Keratinocyte (primary cell): ENCODE results near the gene PDF. TPM values are rescaled to one million over a fixed set of nuclear protein-coding genes. Genes with fewer than 3 reads are reported as not detected.

Experiments
- DNase-seq: peaks from one replicate; pipeline ENCODE4 v3.0.0-alpha.2; 2011; ENCODE audit warnings: low read depth, missing footprints, low spot score
- FAIRE-seq: peaks from 2 replicates; lab custom pipeline; 2011; peaks lifted over from hg19 to GRCh38; lab: Jason Lieb, UNC
- H2AFZ ChIP-seq: 2 replicates; pipeline ENCODE4 v1.6.0; 2012; ENCODE audit warnings: low read length, control low read depth, inconsistent platforms; ENCODE audit not compliant: control insufficient read depth
- H3K27ac ChIP-seq: 2 replicates; pipeline ENCODE4 v1.5.1; 2011; ENCODE audit warnings: low read length; ENCODE audit not compliant: control insufficient read depth, insufficient read depth
- H3K27me3 ChIP-seq: 3 replicates; pipeline ENCODE4 v1.6.0; 2011; ENCODE audit warnings: low read length; ENCODE audit not compliant: control insufficient read depth, insufficient read depth; ENCODE audit errors: extremely low read depth
- H3K36me3 ChIP-seq, 2 experiments: 2 replicates in 1 of 2; 3 replicates in 1 of 2; pipeline ENCODE4 v1.5.1; 2011; ENCODE audit warnings: low read length in 2 of 2, mild to moderate bottlenecking in 1 of 2; ENCODE audit not compliant: control insufficient read depth in 2 of 2, insufficient read depth in 2 of 2; ENCODE audit errors: extremely low read depth in 1 of 2
- H3K4me1 ChIP-seq: 3 replicates; pipeline ENCODE4 v1.5.1; 2011; ENCODE audit warnings: low read length; ENCODE audit not compliant: control insufficient read depth, insufficient read depth; ENCODE audit errors: extremely low read depth
- H3K4me2 ChIP-seq: 3 replicates; pipeline ENCODE4 v1.6.0; 2011; ENCODE audit warnings: low read depth, low read length; ENCODE audit not compliant: control insufficient read depth, insufficient read depth; ENCODE audit errors: extremely low read depth
- H3K4me3 ChIP-seq, 3 experiments: fragments of 200-600 bp in 1 of 3; sonication (generic) in 1 of 3; 2 replicates in 2 of 3; 3 replicates in 1 of 3; pipeline ENCODE4 v1.5.1; 2011 to 2016; ENCODE audit warnings: low read length in 3 of 3, mild to moderate bottlenecking in 3 of 3, control low read depth in 2 of 3, inconsistent platforms in 1 of 3, low read depth in 1 of 3, mixed read lengths in 1 of 3, mixed run types in 1 of 3, moderate library complexity in 1 of 3; ENCODE audit not compliant: control insufficient read depth in 2 of 3, insufficient read depth in 2 of 3; ENCODE audit errors: extremely low read depth in 1 of 3
- H3K79me2 ChIP-seq: 2 replicates; pipeline ENCODE4 v1.6.0; 2012; ENCODE audit warnings: low read length; ENCODE audit not compliant: control insufficient read depth, insufficient read depth
- H3K9ac ChIP-seq: 3 replicates; pipeline ENCODE4 v1.6.0; 2011; ENCODE audit warnings: low read length; ENCODE audit not compliant: control insufficient read depth, insufficient read depth; ENCODE audit errors: extremely low read depth
- H3K9me1 ChIP-seq: 3 replicates; pipeline ENCODE4 v1.6.0; 2011; ENCODE audit warnings: low read length; ENCODE audit not compliant: control insufficient read depth, insufficient read depth; ENCODE audit errors: extremely low read depth
- H3K9me3 ChIP-seq: 2 replicates; pipeline ENCODE4 v1.5.1; 2012; ENCODE audit warnings: low read depth, low read length; ENCODE audit not compliant: control insufficient read depth
- H4K20me1 ChIP-seq: 3 replicates; pipeline ENCODE4 v1.6.0; 2011; ENCODE audit warnings: low read length; ENCODE audit not compliant: control insufficient read depth, insufficient read depth; ENCODE audit errors: extremely low read depth
- CTCF ChIP-seq, 3 experiments: IDR thresholded peaks in 1 of 3; conservative IDR thresholded peaks in 1 of 3; optimal IDR thresholded peaks in 1 of 3; 2 replicates in 2 of 3; 3 replicates in 1 of 3; pipeline versions ENCODE3 to v1.5.1; 2011; ENCODE audit warnings: low read length in 3 of 3, mild to moderate bottlenecking in 3 of 3, moderate library complexity in 2 of 3, control low read depth in 1 of 3, inconsistent platforms in 1 of 3; ENCODE audit not compliant: insufficient read depth in 2 of 3; ENCODE audit errors: extremely low read depth in 1 of 3
- EZH2 ChIP-seq: IDR thresholded peaks from one replicate; pipeline ENCODE4 v1.6.1; 2012; ENCODE audit warnings: inconsistent platforms, mild to moderate bottlenecking, low read length, moderate library complexity
- dilution Hi-C: fragments of 300-500 bp; cut with MboI; formaldehyde crosslinking; loops from one replicate; pipeline ENCODE4 v1.7.0; 2020; ENCODE audit warnings: low sequenced_read_pairs; ENCODE audit not compliant: extremely low pct_ligation_motif_present
- polyA plus RNA-seq, 5 experiments: library from polyadenylated mRNA; depleted of rRNA in 3 of 5; stranded (reverse) in 3 of 5; stranded (forward) in 1 of 5; unstranded in 1 of 5; fragments of >200 nt; gene quantifications; 1 replicate in 1 of 5; 2 replicates in 3 of 5; 3 replicates in 1 of 5; pipeline versions ENCODE4 v1.2.1 to v1.2.3, GENCODE V29; 2011 to 2012; ENCODE audit warnings: missing spikeins in 2 of 5, low read depth in 1 of 5, low replicate concordance in 1 of 5

Gene PDF
- polyA plus RNA-seq, 1 donor (not counting 4 experiments of a cell fraction or from before 2014, with no cell fraction given): 3.0 TPM

- Histone ChIP-seq H3K27ac (no peak overlapping the region), H3K36me3 (peaks cover 32 to 43% of the 10 kb centered on the region in 2 experiments)
Observed at GRCh38 chr16:69368866-69369265, 38.5 kb upstream of the PDF start.

GRCh38 chr16:69367980-69368379, 37.6 kb upstream of the PDF start:
- no peak overlapping the region for H3K27ac ChIP-seq
- no peaks in the 10 kb centered on the region for H3K27me3 ChIP-seq
- no peaks in the 10 kb centered on the region for H3K4me1 ChIP-seq
- no peaks in the 10 kb centered on the region for H3K79me2 ChIP-seq
- TF ChIP-seq EZH2 (no peak), CTCF (optimal IDR thresholded peaks at IDR 0.05 in 1 of 3, IDR thresholded peaks at IDR 0.05 in 1 of 3, conservative IDR thresholded peaks at IDR 0.05 in 1 of 3; ENCODE audit: extremely low read depth in 1 of 3, insufficient read depth in 2 of 3, low read length in 3 of 3) (no peak)
- H3K9me1 ChIP-seq: no peaks in the 10 kb centered on the region
- H3K4me2 ChIP-seq: no peak overlapping the region
- H3K36me3 ChIP-seq: peaks cover 32 to 37% of the 10 kb centered on the region in 2 experiments
- no peak overlapping the region for H3K9ac ChIP-seq
- no peak overlapping the region for H3K4me3 ChIP-seq
- no peak overlapping the region for H2AFZ ChIP-seq
- FAIRE-seq (no peak), DNase-seq (no peak)
- dilution Hi-C loops: no loop called here
- no peaks in the 10 kb centered on the region for H3K9me3 ChIP-seq
- H4K20me1 ChIP-seq: no peaks in the 10 kb centered on the region

More at GRCh38 chr16:69368866-69369265, 38.5 kb upstream of the PDF start:
- TF ChIP-seq CTCF (optimal IDR thresholded peaks at IDR 0.05 in 1 of 3, IDR thresholded peaks at IDR 0.05 in 1 of 3, conservative IDR thresholded peaks at IDR 0.05 in 1 of 3; ENCODE audit: extremely low read depth in 1 of 3, insufficient read depth in 2 of 3, low read length in 3 of 3) (no peak), EZH2 (no peak)
- no peak overlapping the region for H3K9ac ChIP-seq
- dilution Hi-C loops: no loop called here
- H3K4me3 ChIP-seq: no peak overlapping the region
- no peaks in the 10 kb centered on the region for H3K4me1 ChIP-seq
- H4K20me1 ChIP-seq: no peaks in the 10 kb centered on the region
- H3K9me3 ChIP-seq: no peaks in the 10 kb centered on the region
- H3K27me3 ChIP-seq: no peaks in the 10 kb centered on the region
- H3K9me1 ChIP-seq: no peaks in the 10 kb centered on the region
- FAIRE-seq (no peak), DNase-seq (no peak)
- H3K4me2 ChIP-seq: no peak overlapping the region
- no peaks in the 10 kb centered on the region for H3K79me2 ChIP-seq
- H2AFZ ChIP-seq: no peak overlapping the region
